Neuron (in vitro differentiated cells): ENCODE data around the gene ABHD12.

Experiments used
- H2AFZ ChIP-seq: one replicate; pipeline ENCODE4 v1.6.1; 2013; ENCODE audit warnings: low read depth, mild to moderate bottlenecking, inconsistent platforms, low read length, moderate library complexity
- H3K27me3 ChIP-seq: one replicate; pipeline ENCODE4 v1.6.1; 2013; ENCODE audit warnings: low read length; ENCODE audit not compliant: insufficient read depth
- H3K36me3 ChIP-seq: one replicate; pipeline ENCODE4 v1.6.1; 2013; ENCODE audit warnings: low read length; ENCODE audit not compliant: insufficient read depth
- H3K4me1 ChIP-seq: one replicate; pipeline ENCODE4 v1.6.1; 2013; ENCODE audit warnings: low read length; ENCODE audit not compliant: insufficient read depth
- H3K4me3 ChIP-seq: 2 replicates; pipeline ENCODE4 v1.5.1; 2013; ENCODE audit warnings: mild to moderate bottlenecking, low read length, moderate library complexity
- H3K9me3 ChIP-seq: one replicate; pipeline ENCODE4 v1.6.1; 2013; ENCODE audit warnings: low read length

ABHD12 gene

GRCh38 chr20:25376236-25376635 is 14.4 kb downstream of the ABHD12 start:
- Histone ChIP-seq H3K4me3 (no peak overlapping the region), H3K36me3 (no peaks in the 10 kb centered on the region), H2AFZ (no peak overlapping the region), H3K4me1 (no peaks in the 10 kb centered on the region), H3K27me3 (no peaks in the 10 kb centered on the region), H3K9me3 (peaks cover 2% of the 10 kb centered on the region)

GRCh38 chr20:25374842-25375241 is 15.8 kb downstream of the ABHD12 start:
- no peak overlapping the region for H2AFZ ChIP-seq
- peaks cover 2% of the 10 kb centered on the region for H3K9me3 ChIP-seq
- H3K4me1 ChIP-seq = no peaks in the 10 kb centered on the region
- no peaks in the 10 kb centered on the region for H3K36me3 ChIP-seq
- H3K4me3 ChIP-seq = no peak overlapping the region
- no peaks in the 10 kb centered on the region for H3K27me3 ChIP-seq

GRCh38 chr20:25372584-25373336 is 17.9 kb downstream of the ABHD12 start:
- Histone ChIP-seq H3K27me3 (no peaks in the 10 kb centered on the region), H2AFZ (no peak overlapping the region), H3K9me3 (peaks cover 2% of the 10 kb centered on the region), H3K4me1 (no peaks in the 10 kb centered on the region), H3K4me3 (no peak overlapping the region), H3K36me3 (no peaks in the 10 kb centered on the region)

GRCh38 chr20:25369971-25370370 is 20.7 kb downstream of the ABHD12 start:
- Histone ChIP-seq H3K9me3 (peaks cover 4% of the 10 kb centered on the region), H3K36me3 (peaks cover 3% of the 10 kb centered on the region), H3K4me1 (no peaks in the 10 kb centered on the region), H2AFZ (no peak overlapping the region), H3K4me3 (no peak overlapping the region), H3K27me3 (no peaks in the 10 kb centered on the region)

- peaks cover 4% of the 10 kb centered on the region for H3K9me3 ChIP-seq
- no peak overlapping the region for H3K4me3 ChIP-seq
- H2AFZ ChIP-seq = no peak overlapping the region
- H3K4me1 ChIP-seq = no peaks in the 10 kb centered on the region
- H3K27me3 ChIP-seq = no peaks in the 10 kb centered on the region
- peaks cover 3% of the 10 kb centered on the region for H3K36me3 ChIP-seq
These were observed 21.1 kb downstream of the ABHD12 start for GRCh38 chr20:25369529-25369928.

GRCh38 chr20:25368976-25369375 is 21.7 kb downstream of the ABHD12 start:
- Histone ChIP-seq H2AFZ (no peak overlapping the region), H3K4me1 (no peaks in the 10 kb centered on the region), H3K4me3 (no peak overlapping the region), H3K36me3 (peaks cover 3% of the 10 kb centered on the region), H3K9me3 (peaks cover 4% of the 10 kb centered on the region), H3K27me3 (no peaks in the 10 kb centered on the region)

GRCh38 chr20:25368526-25368925 is 22.1 kb downstream of the ABHD12 start:
- Histone ChIP-seq H3K9me3 (peaks cover 4% of the 10 kb centered on the region), H3K27me3 (no peaks in the 10 kb centered on the region), H3K4me3 (no peak overlapping the region), H2AFZ (no peak overlapping the region), H3K4me1 (no peaks in the 10 kb centered on the region), H3K36me3 (peaks cover 3% of the 10 kb centered on the region)

GRCh38 chr20:25364879-25365699 is 25.5 kb downstream of the ABHD12 start:
- Histone ChIP-seq H3K36me3 (peaks cover 3% of the 10 kb centered on the region), H3K4me3 (no peak overlapping the region), H3K9me3 (peaks cover 4% of the 10 kb centered on the region), H2AFZ (no peak overlapping the region), H3K27me3 (no peaks in the 10 kb centered on the region), H3K4me1 (no peaks in the 10 kb centered on the region)

- H2AFZ ChIP-seq = no peak overlapping the region
- H3K4me3 ChIP-seq = no peak overlapping the region
- peaks cover 3% of the 10 kb centered on the region for H3K36me3 ChIP-seq
- no peaks in the 10 kb centered on the region for H3K4me1 ChIP-seq
- peaks cover 4% of the 10 kb centered on the region for H3K9me3 ChIP-seq
- no peaks in the 10 kb centered on the region for H3K27me3 ChIP-seq
These were observed 26.4 kb downstream of the ABHD12 start for GRCh38 chr20:25364180-25364788.

GRCh38 chr20:25361287-25361683 is 29.4 kb downstream of the ABHD12 start:
- H2AFZ ChIP-seq = no peak overlapping the region
- peaks cover 2% of the 10 kb centered on the region for H3K4me1 ChIP-seq
- H3K9me3 ChIP-seq = peaks cover 1% of the 10 kb centered on the region
- no peak overlapping the region for H3K4me3 ChIP-seq
- no peaks in the 10 kb centered on the region for H3K36me3 ChIP-seq
- no peaks in the 10 kb centered on the region for H3K27me3 ChIP-seq

GRCh38 chr20:25360631-25361286 is 29.9 kb downstream of the ABHD12 start:
- H3K4me3 ChIP-seq = no peak overlapping the region
- no peaks in the 10 kb centered on the region for H3K27me3 ChIP-seq
- no peaks in the 10 kb centered on the region for H3K36me3 ChIP-seq
- H3K9me3 ChIP-seq = peaks cover 1% of the 10 kb centered on the region
- peaks cover 7% of the 10 kb centered on the region for H3K4me1 ChIP-seq
- no peak overlapping the region for H2AFZ ChIP-seq

GRCh38 chr20:25356271-25356933 is 34.2 kb downstream of the ABHD12 start:
- no peak overlapping the region for H2AFZ ChIP-seq
- no peaks in the 10 kb centered on the region for H3K36me3 ChIP-seq

More at GRCh38 chr20:25356271-25356933, 34.2 kb downstream of the ABHD12 start:
- H3K27me3 ChIP-seq = no peaks in the 10 kb centered on the region
- H3K4me1 ChIP-seq = peaks cover 7% of the 10 kb centered on the region
- peaks cover 1% of the 10 kb centered on the region for H3K9me3 ChIP-seq
- no peak overlapping the region for H3K4me3 ChIP-seq
